ENCODE measurements around the gene DNAJB11.

The DNAJB11 gene

DNA sequence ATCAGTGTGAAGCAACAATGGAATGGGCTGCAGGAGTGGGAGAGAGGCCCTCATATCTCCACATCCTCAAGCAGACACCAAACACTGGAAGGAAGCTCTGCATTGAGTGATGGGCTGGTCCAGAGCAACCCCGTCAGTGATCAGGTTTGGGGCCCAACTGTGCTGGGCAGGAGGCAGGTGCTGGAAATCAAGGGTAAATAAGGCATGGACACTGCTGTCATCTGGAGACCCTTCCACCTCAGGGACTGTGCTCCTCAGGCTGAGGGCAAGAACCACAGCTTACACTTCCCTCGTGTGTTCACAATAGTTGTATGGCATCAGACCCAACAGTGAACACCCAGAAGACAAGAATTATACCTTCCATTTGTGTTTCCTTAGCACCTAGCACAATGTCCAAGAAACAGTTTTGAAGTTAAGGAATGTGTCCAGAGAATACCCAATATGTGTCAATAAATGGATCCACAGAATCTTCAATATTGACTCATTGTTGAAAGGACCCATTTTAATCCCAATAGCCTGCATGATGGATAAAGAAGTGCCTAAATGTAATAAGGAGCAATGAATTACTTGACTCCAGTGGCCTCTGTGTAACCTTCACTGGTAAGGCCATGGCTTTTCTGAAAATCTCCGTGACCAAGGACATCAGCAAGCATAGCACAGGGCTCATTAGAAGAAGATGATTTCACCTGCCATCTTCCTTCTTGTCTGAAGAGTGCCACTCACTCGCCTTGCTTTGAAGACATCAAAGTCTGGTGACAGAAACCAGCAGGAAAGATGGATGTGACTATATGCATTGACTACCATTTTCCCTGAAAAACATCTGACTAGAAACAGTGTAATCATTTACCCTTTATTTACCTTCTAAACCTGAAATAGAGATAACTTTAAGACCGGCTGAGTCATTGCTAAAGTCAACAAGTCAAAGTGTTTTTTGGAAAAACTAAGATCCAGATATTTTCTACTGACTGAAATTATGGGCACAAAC lies 35.3 kb downstream of the DNAJB11 start:
- WGBS (ENCODE audit: extremely low coverage, insufficient coverage, low lambda C conversion rate): no CpG with 5 or more reads among the region's 5 CpGs
- no peak overlapping the region for H2AK5ac ChIP-seq (ENCODE audit: low read length)
- H3K4me3 ChIP-seq (ENCODE audit: low read length): no peak overlapping the region
- no peak overlapping the region for H4K5ac ChIP-seq (ENCODE audit: low read length)
- H3K27me3 ChIP-seq (ENCODE audit: insufficient read depth, low read length, poor library complexity): no peaks in the 10 kb centered on the region
- no peaks in the 10 kb centered on the region for H3K36me3 ChIP-seq (ENCODE audit: control insufficient read depth, insufficient read depth, low read length)
- no peak for DNase-seq
- no peaks in the 10 kb centered on the region for H3K79me2 ChIP-seq (ENCODE audit: control insufficient read depth, insufficient read depth, low read length)
- no peak overlapping the region for H3K4me2 ChIP-seq (ENCODE audit: low read length)
- no peak overlapping the region for H2BK5ac ChIP-seq (ENCODE audit: low read length)
- H3K18ac ChIP-seq (ENCODE audit: low read length): no peak overlapping the region
- no peak overlapping the region for H2BK15ac ChIP-seq (replicated peaks; ENCODE audit: low read depth)
- no peaks in the 10 kb centered on the region for H3K79me1 ChIP-seq (ENCODE audit: low read length)
- no peak overlapping the region for H3K9ac ChIP-seq (ENCODE audit: low read length)
- no peak overlapping the region for H3K23ac ChIP-seq (ENCODE audit: low read length)
- no peak overlapping the region for H3K56ac ChIP-seq (ENCODE audit: low read length)
- H3K4me1 ChIP-seq (ENCODE audit: control insufficient read depth, low read depth, low read length): no peaks in the 10 kb centered on the region
- H3K27ac ChIP-seq (ENCODE audit: low read depth, low read length): no peak overlapping the region
- no peak overlapping the region for H2BK120ac ChIP-seq (ENCODE audit: low read depth, low read length)
- H4K8ac ChIP-seq (ENCODE audit: low read depth, low read length): no peak overlapping the region
- no peak overlapping the region for H3K4ac ChIP-seq (ENCODE audit: low read depth, low read length)

GRCh38 chr3:186608624-186609215 lies 38.2 kb downstream of the DNAJB11 start:
- Histone ChIP-seq H3K79me1 (ENCODE audit: low read length) (no peaks in the 10 kb centered on the region), H3K9ac (ENCODE audit: low read length) (no peak overlapping the region)
- no CpG with 5 or more reads among the region's 2 CpGs for WGBS (ENCODE audit: extremely low coverage, insufficient coverage, low lambda C conversion rate)

GRCh38 chr3:186609247-186609868 lies 38.8 kb downstream of the DNAJB11 start:
- H3K56ac ChIP-seq (ENCODE audit: low read length): no peak overlapping the region
- no peaks in the 10 kb centered on the region for H3K79me1 ChIP-seq (ENCODE audit: low read length)
- peak; percentile 35 for DNase-seq
- WGBS (ENCODE audit: extremely low coverage, insufficient coverage, low lambda C conversion rate): no CpG with 5 or more reads among the region's 8 CpGs
- H3K4me3 ChIP-seq (ENCODE audit: low read length): no peak overlapping the region
- no peaks in the 10 kb centered on the region for H3K4me1 ChIP-seq (ENCODE audit: control insufficient read depth, low read depth, low read length)
- H2AK5ac ChIP-seq (ENCODE audit: low read length): no peak overlapping the region
- no peaks in the 10 kb centered on the region for H3K79me2 ChIP-seq (ENCODE audit: control insufficient read depth, insufficient read depth, low read length)
- no peak overlapping the region for H3K18ac ChIP-seq (ENCODE audit: low read length)
- no peak overlapping the region for H3K23ac ChIP-seq (ENCODE audit: low read length)
- no peaks in the 10 kb centered on the region for H3K27me3 ChIP-seq (ENCODE audit: insufficient read depth, low read length, poor library complexity)
- no peak overlapping the region for H3K4me2 ChIP-seq (ENCODE audit: low read length)
- no peak overlapping the region for H3K9ac ChIP-seq (ENCODE audit: low read length)
- no peak overlapping the region for H2BK15ac ChIP-seq (replicated peaks; ENCODE audit: low read depth)
- H4K5ac ChIP-seq (ENCODE audit: low read length): no peak overlapping the region
- H3K36me3 ChIP-seq (ENCODE audit: control insufficient read depth, insufficient read depth, low read length): no peaks in the 10 kb centered on the region
- no peak overlapping the region for H4K8ac ChIP-seq (ENCODE audit: low read depth, low read length)
- no peak overlapping the region for H2BK5ac ChIP-seq (ENCODE audit: low read length)
- no peak overlapping the region for H3K27ac ChIP-seq (ENCODE audit: low read depth, low read length)
- H3K4ac ChIP-seq (ENCODE audit: low read depth, low read length): no peak overlapping the region
- H2BK120ac ChIP-seq (ENCODE audit: low read depth, low read length): no peak overlapping the region

More at GRCh38 chr3:186608624-186609215, 38.2 kb downstream of the DNAJB11 start:
- Histone ChIP-seq H2BK120ac (ENCODE audit: low read depth, low read length) (no peak overlapping the region), H3K79me2 (ENCODE audit: control insufficient read depth, insufficient read depth, low read length) (no peaks in the 10 kb centered on the region), H4K8ac (ENCODE audit: low read depth, low read length) (no peak overlapping the region), H3K56ac (ENCODE audit: low read length) (no peak overlapping the region), H3K36me3 (ENCODE audit: control insufficient read depth, insufficient read depth, low read length) (no peaks in the 10 kb centered on the region), H2BK5ac (ENCODE audit: low read length) (no peak overlapping the region), H3K23ac (ENCODE audit: low read length) (no peak overlapping the region), H2AK5ac (ENCODE audit: low read length) (no peak overlapping the region), H3K4ac (ENCODE audit: low read depth, low read length) (no peak overlapping the region), H3K4me3 (ENCODE audit: low read length) (no peak overlapping the region), H3K4me1 (ENCODE audit: control insufficient read depth, low read depth, low read length) (no peaks in the 10 kb centered on the region), H2BK15ac (replicated peaks; ENCODE audit: low read depth) (no peak overlapping the region), H3K27ac (ENCODE audit: low read depth, low read length) (no peak overlapping the region), H3K27me3 (ENCODE audit: insufficient read depth, low read length, poor library complexity) (no peaks in the 10 kb centered on the region), H3K18ac (ENCODE audit: low read length) (no peak overlapping the region), H3K4me2 (ENCODE audit: low read length) (no peak overlapping the region), H4K5ac (ENCODE audit: low read length) (no peak overlapping the region)
- no peak for DNase-seq

GRCh38 chr3:186612065-186612464 lies 41.5 kb downstream of the DNAJB11 start:
- no peak overlapping the region for H2BK15ac ChIP-seq (replicated peaks; ENCODE audit: low read depth)
- no peaks in the 10 kb centered on the region for H3K36me3 ChIP-seq (ENCODE audit: control insufficient read depth, insufficient read depth, low read length)
- no peak overlapping the region for H2AK5ac ChIP-seq (ENCODE audit: low read length)
- no peak overlapping the region for H3K18ac ChIP-seq (ENCODE audit: low read length)
- no peak for DNase-seq
- no peak overlapping the region for H3K9ac ChIP-seq (ENCODE audit: low read length)
- no peak overlapping the region for H3K56ac ChIP-seq (ENCODE audit: low read length)
- H3K79me1 ChIP-seq (ENCODE audit: low read length): no peaks in the 10 kb centered on the region
- H2BK120ac ChIP-seq (ENCODE audit: low read depth, low read length): no peak overlapping the region
- no peaks in the 10 kb centered on the region for H3K4me1 ChIP-seq (ENCODE audit: control insufficient read depth, low read depth, low read length)
- no peak overlapping the region for H3K27ac ChIP-seq (ENCODE audit: low read depth, low read length)
- H4K8ac ChIP-seq (ENCODE audit: low read depth, low read length): no peak overlapping the region
- H3K4me2 ChIP-seq (ENCODE audit: low read length): no peak overlapping the region
- WGBS (ENCODE audit: extremely low coverage, insufficient coverage, low lambda C conversion rate): no CpG with 5 or more reads among the region's 5 CpGs
- no peak overlapping the region for H3K23ac ChIP-seq (ENCODE audit: low read length)
- no peaks in the 10 kb centered on the region for H3K27me3 ChIP-seq (ENCODE audit: insufficient read depth, low read length, poor library complexity)
- no peak overlapping the region for H3K4me3 ChIP-seq (ENCODE audit: low read length)
- H3K4ac ChIP-seq (ENCODE audit: low read depth, low read length): no peak overlapping the region
- no peak overlapping the region for H4K5ac ChIP-seq (ENCODE audit: low read length)
- H3K79me2 ChIP-seq (ENCODE audit: control insufficient read depth, insufficient read depth, low read length): no peaks in the 10 kb centered on the region
- H2BK5ac ChIP-seq (ENCODE audit: low read length): no peak overlapping the region

- no peaks in the 10 kb centered on the region for H3K4me1 ChIP-seq (ENCODE audit: control insufficient read depth, low read depth, low read length)
- no peak within 1 kb of the TSS for H3K9ac ChIP-seq (ENCODE audit: low read length)
- no peaks in the 10 kb centered on the region for H3K36me3 ChIP-seq (ENCODE audit: control insufficient read depth, insufficient read depth, low read length)
- peak within 1 kb of the TSS; percentile 5 for H3K56ac ChIP-seq (ENCODE audit: low read length)
- no peak within 1 kb of the TSS for H3K27ac ChIP-seq (ENCODE audit: low read depth, low read length)
- H3K4ac ChIP-seq (ENCODE audit: low read depth, low read length): no peak within 1 kb of the TSS
- no peaks in the 10 kb centered on the region for H3K27me3 ChIP-seq (ENCODE audit: insufficient read depth, low read length, poor library complexity)
- no peaks in the 10 kb centered on the region for H3K79me2 ChIP-seq (ENCODE audit: control insufficient read depth, insufficient read depth, low read length)
- no peak within 1 kb of the TSS for H3K4me2 ChIP-seq (ENCODE audit: low read length)
- no peak within 1 kb of the TSS for H2AK5ac ChIP-seq (ENCODE audit: low read length)
- no peak within 1 kb of the TSS for H4K8ac ChIP-seq (ENCODE audit: low read depth, low read length)
- H2BK120ac ChIP-seq (ENCODE audit: low read depth, low read length): no peak within 1 kb of the TSS
- H3K18ac ChIP-seq (ENCODE audit: low read length): no peak within 1 kb of the TSS
- no peak within 1 kb of the TSS for H2BK15ac ChIP-seq (replicated peaks; ENCODE audit: low read depth)
- no peak within 1 kb of the TSS for H3K4me3 ChIP-seq (ENCODE audit: low read length)
- H2BK5ac ChIP-seq (ENCODE audit: low read length): no peak within 1 kb of the TSS
- no CpG with 5 or more reads among the region's 7 CpGs for WGBS (ENCODE audit: extremely low coverage, insufficient coverage, low lambda C conversion rate)
- H4K5ac ChIP-seq (ENCODE audit: low read length): no peak within 1 kb of the TSS
- DNase-seq: no peak
- no peak within 1 kb of the TSS for H3K23ac ChIP-seq (ENCODE audit: low read length)
- no peaks in the 10 kb centered on the region for H3K79me1 ChIP-seq (ENCODE audit: low read length)
These were observed 42.5 kb downstream of the DNAJB11 start, which contains the start of gene AHSG for GRCh38 chr3:186612721-186613636. Gene AHSG (plus strand): TSS chr3:186613060. CDS start chr3:186613142, 82 bp downstream.
